Activated CD4-positive, alpha-beta T cell treated with anti-CD3 and anti-CD28 coated beads, Interleukin-2, amount 50 U/mL, for 48 hours (primary cell): ENCODE results near the gene INPP5J.
A peak's percentile ranks its signal among the peaks of the same experiment; 100 is the strongest.
"Not testable (repeated sequence)": the region's sequence is repeated elsewhere in the genome, so short reads cannot be mapped to it uniquely, and the experiment has no call there.

ENCODE experiments used
- DNase-seq, 2 experiments: peaks; one replicate each; pipeline ENCODE4 v3.0.0-alpha.2; 2020

The INPP5J gene

DNA sequence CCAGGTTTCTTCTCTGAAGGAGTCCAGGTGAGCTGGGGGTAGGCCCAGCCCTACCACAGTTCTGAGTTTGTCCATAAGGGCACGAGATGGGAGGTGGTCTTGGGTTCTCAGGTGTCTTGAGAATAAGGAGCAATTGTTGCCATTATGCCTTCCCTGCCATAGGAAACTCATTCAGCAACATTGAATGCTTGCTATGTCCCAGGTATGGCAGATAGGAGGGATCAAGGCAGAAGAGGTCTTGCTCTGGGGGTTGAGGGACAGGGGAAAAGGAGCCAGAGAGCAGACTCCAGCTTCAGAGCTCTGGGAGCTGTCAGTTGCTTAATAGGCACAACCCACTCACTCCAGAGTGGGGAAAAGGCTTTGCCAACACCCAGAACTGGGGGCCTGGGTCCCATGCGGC lies 19.7 kb upstream of the INPP5J start:
- DNase-seq = no peak

- no peak for DNase-seq
Observed at GRCh38 chr22:31103899-31104694, 18.7 kb upstream of the INPP5J start.

DNA sequence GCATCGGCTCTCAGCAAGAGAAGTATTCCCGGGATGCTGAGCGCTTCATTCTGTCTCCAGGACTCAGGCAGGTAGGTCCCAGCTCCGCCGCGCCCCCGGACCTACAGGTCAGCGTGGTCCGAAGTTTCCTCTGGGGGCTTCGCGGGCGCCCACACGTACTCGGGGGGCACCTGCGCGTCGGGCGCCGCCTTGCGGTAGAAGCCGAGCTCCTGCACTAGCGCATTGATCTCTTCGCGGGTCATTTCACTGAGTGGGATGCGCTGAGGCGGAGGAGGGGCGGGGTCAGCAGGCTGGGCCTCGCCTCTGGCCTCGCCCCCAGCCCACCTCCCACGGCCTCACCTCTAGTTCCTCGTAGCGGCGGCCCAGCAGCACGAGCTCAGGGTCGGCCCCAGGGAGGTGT lies 17.9 kb upstream of the INPP5J start:
- no peak for DNase-seq

- DNase-seq = no peak
Observed at GRCh38 chr22:31105282-31105929, 17.4 kb upstream of the INPP5J start.

- DNase-seq = no peak
Observed at GRCh38 chr22:31106001-31106571, 16.7 kb upstream of the INPP5J start.

DNA sequence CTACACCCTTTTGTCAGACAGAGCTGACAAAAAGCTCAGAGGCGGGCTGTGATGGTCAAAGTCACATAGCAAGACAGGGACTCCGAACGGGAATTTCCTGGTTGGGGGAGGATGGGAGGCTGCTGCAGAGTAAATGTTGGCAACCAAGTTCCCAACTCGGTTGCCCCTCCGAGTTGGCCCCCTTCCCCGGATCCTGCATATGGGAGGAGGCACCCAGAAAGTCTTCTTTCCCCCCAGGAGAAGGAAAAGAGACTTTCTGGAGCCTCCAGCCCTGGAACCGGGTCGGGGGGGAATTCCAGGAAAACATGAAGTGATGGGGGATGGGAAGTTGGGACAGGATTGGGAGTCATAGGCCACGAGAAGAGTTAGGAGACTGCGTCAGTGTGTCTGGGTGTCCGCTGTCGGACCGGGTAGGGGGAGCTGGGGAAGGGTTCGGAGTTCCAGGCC lies 16.0 kb upstream of the INPP5J start:
- no peak for DNase-seq

DNA sequence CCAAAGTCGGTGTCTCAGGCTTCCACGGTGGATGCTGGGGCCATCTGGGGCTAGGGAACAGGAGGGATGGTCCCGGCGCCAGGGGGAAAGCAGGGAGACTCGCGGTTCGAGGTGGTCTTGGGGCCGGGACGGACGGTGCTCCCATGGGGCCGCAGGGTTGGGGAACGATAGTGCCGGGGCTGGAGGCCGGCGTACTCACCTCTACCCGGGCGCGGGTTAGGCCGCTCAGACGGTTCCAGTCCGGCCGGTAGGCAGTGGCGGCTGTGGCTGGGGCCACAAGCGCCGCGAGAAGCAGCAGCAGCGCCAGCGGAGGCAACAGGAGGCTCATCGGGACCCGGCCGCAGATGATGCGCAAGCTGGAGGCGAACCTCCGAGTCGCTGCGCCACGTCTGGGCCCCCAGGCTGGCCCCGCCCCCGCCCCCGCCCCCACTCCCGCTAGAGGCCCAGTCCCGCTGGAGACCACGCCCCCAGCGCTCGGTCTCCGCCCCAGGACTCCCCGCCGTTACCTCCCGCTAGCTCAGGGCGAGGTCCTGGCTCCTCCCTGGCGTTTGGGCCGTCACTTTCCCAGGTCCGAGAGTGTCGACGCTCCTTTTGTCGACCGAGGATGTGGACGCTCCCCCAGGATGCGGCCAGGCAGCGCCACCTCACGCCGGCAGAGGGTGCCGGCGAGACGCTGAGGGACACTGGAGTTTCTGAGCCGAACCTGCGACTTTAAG lies 15.4 kb upstream of the INPP5J start, which contains the start of gene SELENOM:
SELENOM (minus strand) TSS at position 391 of the 716 bp plus-strand sequence; CDS start at position 328, 63 bp downstream.
- DNase-seq = peak; percentile 92 to 95

DNA sequence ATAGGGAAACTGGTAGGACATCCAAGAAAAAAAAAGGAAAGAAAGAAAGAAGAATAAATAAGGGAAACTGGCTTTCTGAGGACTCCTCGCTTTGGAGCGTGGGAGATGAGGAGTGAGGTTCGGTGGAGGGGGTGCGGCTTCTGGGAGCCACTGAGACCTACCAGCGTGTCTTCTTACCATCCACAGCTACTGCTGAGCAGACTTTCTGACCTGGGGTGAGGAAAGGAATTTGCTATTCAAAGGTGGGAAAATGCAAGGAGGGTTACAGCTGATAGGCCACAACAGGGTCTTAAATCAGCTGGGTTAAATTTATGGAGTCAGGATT lies 14.9 kb upstream of the INPP5J start:
- DNase-seq = no peak

DNA sequence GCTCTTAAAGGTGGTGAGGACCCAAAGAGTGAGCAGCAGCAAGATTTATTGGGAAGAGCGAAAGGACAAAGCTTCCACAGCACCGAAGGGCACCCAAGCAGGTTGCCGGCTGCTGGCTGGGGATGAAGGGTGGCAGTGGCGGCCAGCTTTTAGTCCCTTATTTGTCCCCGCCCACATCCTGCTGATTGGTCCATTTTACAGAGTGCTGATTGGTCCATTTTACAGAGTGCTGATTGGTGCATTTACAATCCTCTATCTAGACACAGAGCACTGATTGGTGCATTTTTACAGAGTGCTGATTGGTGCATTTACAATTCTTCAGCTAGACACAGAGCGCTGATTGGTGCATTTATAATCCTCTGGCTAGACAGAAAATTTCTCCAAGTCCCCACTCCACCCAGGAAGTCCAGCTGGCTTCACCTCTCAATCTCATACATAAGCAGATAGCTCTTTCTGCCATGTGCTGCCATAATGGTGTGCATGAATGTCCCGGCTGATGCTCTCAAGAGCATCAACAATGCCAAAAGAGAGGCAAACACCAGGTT lies 10.1 kb upstream of the INPP5J start:
- DNase-seq = not testable (repeated sequence)

- no peak for DNase-seq
Observed at GRCh38 chr22:31118046-31118820, 4.5 kb upstream of the INPP5J start.

GRCh38 chr22:31119026-31119717 lies 3.6 kb upstream of the INPP5J start:
- no peak for DNase-seq

DNA sequence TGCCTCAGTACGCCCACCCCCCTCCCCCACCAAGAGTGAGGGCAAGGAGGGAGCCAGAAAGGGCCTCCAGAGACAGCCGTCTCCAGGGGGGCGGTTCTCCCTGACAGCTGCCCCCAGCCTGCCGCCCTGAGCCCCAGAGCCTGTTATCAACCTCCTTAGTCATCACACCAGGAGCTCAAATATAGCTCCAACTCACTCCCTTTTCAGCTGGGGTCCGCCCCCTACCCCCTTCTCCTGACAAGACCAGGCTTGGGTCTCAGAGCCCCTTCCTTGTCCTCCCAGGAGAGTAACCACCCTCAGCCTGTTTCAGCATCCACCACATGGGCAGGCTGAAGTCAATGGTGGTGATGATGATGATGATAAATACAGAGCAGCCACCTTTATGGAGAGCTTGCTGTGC lies 2.5 kb upstream of the INPP5J start:
- no peak for DNase-seq

DNA sequence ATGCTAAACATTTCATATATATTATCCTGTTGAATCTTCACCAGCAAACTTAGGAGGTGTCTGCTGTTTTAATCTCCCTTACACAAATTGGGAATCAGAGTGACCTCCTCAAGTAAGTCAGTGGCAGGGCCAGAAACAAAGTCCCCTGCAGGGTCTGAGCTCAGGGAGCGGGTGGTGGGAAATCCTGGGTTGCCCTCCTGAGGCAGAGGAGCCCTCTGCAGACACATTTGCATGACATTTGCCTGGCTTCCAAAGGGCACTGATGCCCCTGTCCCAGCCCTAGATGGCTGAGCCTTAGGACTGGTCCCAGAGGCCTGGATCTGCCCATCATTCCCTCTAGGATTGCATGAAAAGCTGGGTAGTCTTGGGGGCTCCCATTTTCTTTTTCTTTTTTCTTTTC lies 2.1 kb upstream of the INPP5J start:
- DNase-seq = no peak

- no peak for DNase-seq
Observed at GRCh38 chr22:31121403-31121802, 1.4 kb upstream of the INPP5J start.

DNA sequence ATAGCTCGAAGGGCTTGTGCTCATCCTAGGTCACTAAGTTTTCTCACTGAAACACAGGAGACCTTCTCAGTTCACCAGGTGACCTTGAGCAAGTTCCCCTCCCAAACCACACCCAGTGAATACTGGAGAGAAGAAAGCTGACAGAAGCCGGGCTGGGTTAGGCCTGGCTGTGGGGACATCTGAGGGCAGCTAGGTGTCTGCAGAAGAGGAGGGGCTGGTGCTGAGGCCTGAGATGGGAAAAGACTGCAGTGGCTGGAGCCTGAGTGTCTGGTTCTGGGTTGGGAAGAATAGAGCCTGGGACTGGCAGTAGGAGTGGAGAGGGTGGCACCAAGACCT lies 602 bp upstream of the INPP5J start:
- no peak for DNase-seq

DNA sequence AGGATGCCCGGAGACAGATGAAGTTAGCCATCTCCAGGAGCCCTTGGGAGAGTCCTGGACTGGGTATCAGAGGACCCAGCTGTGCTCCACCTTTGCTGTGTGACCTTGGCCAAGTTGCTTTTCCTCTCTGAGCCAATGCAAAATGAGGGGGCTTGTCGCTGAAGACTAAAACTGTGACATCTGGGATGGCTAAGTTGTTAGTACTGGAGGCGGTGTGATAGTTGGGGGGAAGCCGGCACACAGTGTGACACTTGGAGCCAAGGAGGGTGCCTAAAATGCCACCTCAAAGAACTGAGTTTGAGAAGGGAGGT lies 481 bp downstream of the INPP5J start:
- no peak for DNase-seq

- no peak for DNase-seq
Observed at GRCh38 chr22:31124290-31124689, 1.5 kb downstream of the INPP5J start.

GRCh38 chr22:31124811-31125465 lies 2.2 kb downstream of the INPP5J start:
- DNase-seq = no peak

GRCh38 chr22:31125521-31126117 lies 2.9 kb downstream of the INPP5J start:
- no peak for DNase-seq

GRCh38 chr22:31126128-31126868 lies 3.5 kb downstream of the INPP5J start:
- no peak for DNase-seq

DNA sequence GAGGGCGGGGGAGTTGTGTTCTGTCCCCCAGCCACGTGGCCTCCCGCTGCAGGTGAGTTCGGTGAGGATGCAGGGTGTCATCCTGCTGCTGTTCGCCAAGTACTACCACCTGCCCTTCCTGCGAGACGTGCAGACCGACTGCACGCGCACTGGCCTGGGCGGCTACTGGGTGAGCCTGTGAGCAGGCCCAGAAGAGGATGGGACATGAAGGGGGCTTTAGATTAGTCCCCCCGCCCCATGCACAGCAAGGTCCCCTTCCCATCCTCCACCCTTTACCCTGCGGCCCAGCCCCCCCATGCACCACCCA lies 4.1 kb downstream of the INPP5J start:
- no peak for DNase-seq
